Iris pigment epithelial cell (primary cell): ENCODE data around the gene MAMLD1.
A peak's percentile ranks its signal among the peaks of the same experiment; 100 is the strongest.

Source experiments
- DNase-seq: peaks from one replicate; pipeline ENCODE4 v3.0.0-alpha.2; 2011; ENCODE audit warnings: low read depth

Gene MAMLD1

DNA sequence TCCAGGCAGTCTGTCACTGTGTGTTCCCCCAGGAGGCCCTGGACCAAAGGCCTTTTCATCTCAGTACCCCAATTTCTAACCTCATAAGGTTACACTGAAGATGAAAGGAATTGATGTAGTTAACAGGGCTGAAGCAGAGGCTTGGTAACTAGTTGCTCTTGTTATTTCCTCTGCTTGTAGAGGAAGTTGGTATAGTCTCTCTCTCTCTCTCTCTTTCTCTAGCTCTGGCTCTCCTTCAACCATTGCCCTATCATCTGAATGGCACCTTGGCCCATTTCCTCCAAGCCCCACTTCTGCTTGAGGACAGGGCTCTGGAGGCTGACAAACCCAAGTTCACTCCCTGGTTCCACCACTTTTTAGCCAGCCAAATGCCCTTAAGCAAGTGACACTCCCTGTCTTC, 96.1 kb downstream of the MAMLD1 start:
- no peak for DNase-seq

DNA sequence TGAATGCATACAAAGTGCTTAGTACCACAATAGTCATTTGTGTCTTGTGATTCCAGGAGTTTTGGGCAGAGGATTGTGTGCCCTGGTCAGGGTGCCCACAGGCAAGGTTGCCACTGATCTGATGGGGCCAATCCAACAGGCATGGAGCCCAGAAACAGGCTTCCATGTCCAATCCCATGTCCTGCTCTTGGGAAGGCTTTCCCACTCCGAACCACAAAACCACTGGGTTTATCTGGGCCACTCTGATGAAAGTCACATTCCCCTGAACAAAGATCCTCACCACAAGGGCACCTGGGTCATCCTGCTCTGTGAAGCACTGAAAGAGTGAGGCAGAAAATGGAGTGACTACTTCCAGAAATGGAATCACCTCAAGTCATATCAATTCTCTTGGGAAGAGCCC, 96.9 kb downstream of the MAMLD1 start:
- DNase-seq, result no peak

DNA sequence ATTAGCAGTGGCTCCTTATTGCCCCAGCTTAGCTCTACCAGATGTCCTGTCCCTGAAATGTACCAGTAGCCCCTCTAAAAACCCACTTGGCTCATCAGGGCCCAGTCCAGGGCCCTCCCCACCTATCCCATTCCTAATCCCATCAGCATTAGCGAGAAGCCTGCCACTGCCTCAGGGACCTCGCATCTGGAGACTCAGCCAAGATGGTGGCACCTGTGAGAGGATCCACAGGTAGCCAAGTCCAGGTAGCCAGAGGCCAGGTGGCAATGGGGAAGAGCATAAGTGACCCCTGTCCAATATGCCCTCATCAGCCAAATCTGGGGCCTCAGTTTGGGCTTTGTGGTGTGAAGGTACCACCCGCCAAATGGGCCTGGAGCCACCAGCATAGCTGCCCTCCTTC, 97.7 kb downstream of the MAMLD1 start:
- no peak for DNase-seq

DNA sequence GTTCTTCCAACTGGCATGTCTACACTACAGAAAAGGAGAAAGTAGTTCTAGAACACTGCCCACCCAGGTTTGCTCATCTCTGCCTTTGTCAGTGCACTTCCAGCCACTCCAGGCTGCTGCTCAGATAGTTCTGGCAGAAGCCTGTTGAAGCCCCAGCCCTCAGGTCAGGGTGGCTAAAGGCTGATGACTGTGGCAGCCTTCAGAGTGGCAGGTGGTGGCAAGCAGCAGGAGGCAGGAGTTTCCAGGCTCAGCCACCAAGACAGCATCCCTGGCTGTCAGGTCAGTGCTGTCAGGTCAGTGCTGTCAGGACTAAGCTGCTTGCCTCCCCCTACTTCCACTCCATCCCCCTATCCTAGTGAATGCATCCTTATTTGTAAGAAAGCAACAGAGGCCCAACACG, 100.4 kb downstream of the MAMLD1 start:
- no peak for DNase-seq

DNA sequence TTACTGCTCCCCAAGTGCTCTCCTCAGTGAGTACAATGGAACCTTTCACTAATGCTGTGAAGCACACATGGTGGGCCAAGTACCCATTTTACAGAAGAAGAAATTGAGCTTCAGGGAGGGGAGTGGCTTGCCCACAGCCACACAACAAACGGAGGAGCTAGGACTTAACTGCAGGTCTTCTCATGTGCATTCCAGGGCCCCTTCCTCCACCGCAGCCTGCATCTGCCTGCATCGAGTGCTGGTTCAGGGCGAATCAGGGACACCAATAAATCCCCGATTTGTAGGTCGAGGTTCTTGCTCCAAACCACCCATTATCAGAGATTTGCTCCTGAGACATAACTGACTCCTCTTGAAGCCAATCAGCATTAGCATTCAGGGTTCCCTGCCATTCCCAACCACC, 100.9 kb downstream of the MAMLD1 start:
- DNase-seq, result no peak

DNA sequence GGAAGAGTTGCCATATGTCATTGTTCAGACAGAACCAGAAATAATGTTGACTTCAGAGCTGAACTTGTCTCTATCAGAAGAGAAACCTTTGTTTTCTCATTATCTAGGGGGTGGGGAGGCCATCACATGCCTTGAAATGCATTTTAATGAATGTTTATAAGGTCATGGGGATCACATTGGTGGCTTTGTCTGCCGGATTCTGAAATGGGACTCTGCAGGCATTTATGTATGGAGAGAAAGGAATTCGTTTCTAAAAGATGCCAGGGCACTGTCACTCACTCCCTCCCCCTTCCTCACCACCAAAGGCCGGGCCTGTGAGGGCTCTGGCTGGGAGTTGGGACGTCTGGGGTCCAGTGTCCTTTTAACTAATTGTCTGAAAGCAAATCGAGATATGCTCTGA, 102.2 kb downstream of the MAMLD1 start:
- no peak for DNase-seq

DNA sequence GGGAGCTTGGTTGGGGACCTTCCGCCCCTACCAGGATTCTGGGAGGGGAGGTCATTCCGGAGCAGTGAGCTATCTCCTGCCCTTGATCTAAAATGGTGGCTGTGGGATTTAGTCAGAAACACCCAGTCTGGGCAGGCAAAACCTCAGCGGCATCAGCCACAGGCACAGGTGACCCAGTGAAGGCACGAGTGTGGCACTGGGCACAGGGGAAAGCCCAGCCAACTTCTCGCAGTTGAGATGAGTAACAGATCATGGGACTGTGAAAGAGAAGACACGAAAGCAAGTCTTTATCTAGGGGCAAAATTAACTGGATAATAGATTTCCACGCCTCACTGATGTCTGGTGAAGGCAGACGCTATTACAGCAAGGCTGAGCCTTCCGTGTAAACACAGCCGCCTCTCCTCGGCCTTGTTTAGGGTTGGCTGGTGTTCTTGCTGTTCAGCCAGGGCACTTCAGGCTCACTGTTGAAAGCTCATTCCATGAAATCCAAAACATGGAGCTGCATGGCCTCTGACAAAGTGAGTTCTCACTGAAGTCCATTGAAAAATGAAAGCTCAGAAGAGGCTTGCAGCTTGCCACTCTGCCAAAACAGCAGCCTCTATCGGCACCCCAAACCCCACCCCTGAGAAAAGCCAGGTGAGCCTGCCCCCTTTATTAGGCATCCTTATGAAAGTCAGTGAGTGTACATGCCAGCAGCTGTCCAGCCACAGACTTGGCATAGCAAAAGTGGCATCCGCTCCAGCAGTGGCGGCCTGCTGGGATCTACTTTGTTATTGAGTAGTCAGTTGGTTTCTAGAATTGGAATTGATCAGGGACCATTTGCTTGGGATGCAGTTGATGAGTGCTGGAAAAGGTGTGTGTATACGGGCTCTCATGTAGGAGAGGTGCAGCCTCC, 103.0 kb downstream of the MAMLD1 start:
- DNase-seq, result no peak

DNA sequence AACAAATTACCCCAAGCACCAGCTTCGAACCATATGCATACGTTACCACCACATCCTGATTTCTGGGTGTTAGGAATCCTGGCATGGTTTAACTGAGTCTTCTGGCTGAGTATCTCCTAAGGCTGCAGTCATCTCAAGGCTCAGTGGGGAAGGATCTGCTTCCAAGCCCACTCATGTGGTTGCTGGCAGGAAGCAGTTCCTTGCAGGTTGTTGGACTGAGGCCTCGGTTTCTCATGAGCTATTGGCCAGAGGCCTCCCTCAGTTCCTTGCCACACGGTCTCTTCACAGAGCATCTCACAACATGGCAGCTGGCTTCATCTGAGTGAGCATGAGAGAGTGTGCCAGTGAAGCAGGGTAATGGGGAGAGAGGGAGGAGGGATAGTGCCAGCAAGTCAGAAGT, 109.2 kb downstream of the MAMLD1 start:
- DNase-seq, result no peak

DNA sequence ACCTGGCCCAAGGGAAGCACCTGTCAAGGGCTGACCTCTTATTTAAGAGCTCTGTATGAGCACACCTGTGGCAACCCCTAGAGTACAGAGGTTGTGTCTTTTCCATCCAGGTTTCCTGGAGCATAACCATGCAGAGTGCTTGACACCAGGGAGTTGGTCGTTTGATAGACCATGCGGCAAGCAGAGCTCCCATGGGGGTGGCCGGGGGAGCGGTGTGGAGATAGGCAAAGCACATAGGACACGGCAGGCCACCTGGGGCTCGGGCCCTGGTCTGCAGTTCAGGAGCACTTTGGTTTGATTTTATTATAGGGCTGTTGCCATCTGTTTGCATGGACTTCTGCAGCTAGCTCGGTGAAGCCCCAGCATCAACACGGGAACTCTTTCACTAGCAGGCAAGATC, 110.3 kb downstream of the MAMLD1 start:
- DNase-seq, result no peak

DNA sequence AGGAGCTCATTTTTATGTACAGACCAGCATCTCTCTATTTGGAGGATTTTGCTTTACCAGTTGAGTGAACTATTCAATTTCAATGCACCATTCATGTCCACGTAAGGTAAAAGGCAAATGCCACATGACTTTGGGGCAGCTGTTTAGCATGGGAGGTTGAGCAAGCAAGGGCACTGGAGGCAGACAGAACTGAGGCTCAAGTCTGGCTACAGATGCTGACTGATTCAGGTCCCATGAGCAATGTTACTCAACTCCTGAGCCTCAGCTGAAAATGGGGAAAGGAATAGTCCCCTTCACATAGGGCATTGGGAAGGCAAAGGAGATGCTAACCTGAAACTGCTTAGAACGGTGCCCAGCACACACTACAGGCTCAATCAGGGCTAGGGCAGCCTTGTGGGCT, 112.3 kb downstream of the MAMLD1 start:
- DNase-seq, result no peak

DNA sequence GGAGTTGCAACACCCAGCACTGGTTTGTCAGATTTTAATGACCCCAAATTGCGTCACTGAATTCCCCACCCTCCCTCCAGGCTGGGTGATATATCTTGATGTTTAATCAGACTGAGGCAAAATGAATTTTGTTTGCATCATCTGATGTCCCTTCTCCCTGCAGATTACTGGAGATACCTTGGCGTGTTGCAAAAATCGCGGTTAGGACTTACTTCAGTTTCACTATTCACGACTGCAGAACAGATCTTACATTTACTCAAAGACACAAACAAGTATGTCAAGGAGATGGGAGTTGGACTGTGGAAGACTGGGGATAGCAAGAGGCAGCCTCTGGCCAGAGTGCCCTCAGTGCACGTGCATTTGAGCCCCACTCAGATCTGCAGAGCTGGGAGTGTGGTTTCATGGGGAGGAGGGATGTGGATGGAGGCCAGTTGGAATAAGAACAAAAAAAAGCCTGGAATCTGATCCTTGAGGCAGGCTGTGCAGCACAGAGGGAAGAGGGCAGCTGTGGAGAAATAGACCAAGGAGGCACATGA, 113.1 kb downstream of the MAMLD1 start:
- peak; percentile 19 for DNase-seq

DNA sequence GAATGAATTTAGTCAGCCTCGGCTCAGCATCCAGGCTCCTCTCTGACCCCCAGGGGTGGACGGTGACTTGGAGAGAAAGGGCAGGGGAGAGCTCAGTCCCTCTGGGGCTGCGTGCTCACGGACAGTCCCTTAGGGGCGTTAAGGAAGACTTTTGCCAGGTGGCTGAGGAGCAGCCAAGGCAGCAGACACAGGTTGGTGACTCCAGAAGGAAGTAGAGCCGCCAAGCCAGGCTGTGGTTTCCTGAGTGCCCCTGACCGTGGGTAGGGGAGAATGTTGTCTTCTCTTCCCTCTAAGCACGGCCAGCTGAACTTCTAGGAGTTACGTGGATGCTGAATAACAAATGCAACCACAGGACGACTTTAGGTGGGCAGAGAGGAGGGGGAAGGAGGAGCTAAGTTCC, 114.3 kb downstream of the MAMLD1 start:
- no peak for DNase-seq

DNA sequence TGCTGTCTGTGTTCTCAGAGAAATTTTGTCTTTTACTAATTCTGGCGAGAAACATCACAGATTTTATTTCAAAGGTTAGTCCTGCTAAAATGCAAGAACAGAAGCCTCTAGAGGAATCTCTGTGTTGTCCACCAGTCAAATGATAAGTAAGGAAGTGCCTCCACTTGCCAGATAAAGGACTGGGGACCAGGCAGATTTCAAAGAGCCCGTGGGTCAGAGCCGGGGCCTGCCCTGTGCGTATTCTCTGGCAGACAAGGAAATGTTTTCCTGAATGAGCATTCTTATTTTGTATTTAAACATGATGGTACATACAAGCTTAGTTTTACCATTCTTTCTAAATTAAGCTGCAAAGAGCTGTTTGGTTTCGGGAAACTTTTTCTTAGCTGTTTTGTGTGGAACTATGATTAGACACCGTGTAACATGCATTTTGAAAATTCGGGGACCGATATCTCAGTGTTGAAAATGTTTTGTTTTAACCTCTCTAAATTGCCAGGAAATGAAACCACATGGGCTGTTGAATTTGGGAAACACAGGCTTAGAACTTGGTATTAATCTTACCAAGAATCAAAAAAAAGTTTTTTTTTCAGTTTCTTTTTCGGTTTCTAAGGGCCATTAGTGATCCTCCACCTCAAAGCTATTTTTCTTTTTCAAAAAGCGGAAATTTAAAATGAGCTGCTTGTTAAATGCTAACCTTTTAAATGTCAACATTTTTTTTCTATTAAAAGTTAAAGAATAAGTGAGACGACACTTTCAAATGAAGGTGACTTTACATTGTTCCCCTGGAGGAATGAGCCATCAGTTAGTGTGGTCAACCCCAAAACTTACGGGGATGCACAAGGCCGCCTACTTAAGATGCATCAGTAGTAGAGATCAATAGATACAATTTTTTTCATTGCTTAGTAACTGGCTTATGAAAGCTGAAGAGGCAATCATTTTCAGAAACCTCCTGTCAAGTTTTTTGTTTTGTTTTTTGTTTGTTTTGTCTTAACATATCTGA, 115.7 kb downstream of the MAMLD1 start:
- DNase-seq, result no peak

DNA sequence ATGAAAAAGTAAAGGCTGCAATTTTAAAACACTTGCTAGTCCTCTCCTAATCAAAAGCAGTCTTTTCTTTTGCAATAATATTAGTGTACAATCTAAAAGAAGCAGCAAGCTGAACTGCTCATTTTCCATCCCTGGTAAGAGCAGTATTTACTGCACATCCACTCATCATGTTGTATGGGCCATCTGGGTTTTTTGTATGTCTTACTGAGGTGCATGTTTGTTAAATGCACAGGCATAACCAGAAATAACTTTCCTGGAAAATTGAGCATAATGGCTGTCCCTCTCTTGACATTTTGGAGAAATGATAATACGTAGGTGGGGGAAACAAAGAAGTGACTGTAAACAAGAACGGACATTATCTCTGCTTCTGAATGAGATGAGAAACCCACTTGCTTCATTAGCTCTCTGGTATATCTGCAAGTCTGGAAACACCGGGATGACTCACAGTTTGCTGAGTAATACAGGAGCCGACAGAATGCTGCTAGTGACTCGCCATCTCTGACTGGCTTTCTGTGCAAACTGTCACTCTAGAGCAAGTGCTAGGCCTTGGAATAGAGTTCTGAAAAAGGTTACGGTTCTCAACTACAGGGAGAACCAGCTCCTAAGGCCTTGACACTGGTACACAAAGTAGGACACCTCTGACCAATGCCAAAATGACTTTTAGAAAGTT, 119.6 kb downstream of the MAMLD1 start:
- peak; percentile 81 for DNase-seq

DNA sequence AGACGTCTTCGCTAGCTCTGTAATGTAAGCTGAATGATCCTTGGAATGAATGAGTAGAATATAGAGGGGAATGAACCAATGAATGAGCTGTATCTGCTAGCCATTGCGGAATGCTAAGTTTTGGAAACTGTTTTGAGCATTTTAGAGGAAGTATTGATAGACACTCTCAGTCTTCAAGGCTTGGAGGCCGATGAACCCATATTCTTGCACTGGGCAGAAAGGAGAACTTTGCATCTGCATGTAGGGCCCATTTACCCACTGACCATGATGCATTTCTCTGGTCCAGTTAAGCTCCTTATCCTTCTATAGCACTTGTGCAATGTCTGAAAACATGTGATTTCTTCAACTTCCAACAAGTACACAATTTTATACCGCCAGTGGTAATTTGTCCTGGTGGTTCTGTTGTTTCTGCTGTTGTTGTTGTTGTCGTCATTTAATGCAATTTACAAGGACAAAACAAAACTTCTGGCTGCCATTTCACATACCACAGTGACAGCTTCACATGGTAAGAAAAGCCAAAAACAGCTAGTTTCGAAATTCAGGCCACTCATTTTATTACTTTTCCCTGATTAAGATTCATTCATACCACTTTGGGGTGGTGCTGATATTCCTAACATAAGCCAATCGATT, 120.4 kb downstream of the MAMLD1 start:
- DNase-seq, result no peak

DNA sequence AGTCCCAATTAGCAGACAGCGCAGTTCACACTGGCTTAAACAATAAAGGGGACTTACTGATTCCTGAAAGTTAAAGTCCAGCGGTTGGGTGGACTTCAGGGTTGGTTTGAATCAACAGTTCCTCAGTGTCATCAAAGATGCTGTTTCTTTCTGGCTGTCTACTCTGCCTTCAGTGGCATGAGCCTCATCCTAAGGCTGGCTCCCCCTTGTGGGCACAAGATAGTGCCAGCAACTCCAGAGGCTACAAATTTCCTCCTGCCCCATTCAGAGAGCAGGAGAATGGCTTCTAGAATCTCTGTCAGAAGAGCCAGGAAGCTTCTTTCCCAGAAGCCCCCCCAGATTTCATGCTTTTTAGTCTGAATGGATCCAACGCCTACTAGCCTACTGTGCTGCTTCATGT, 122.9 kb downstream of the MAMLD1 start:
- peak; percentile 55 for DNase-seq

DNA sequence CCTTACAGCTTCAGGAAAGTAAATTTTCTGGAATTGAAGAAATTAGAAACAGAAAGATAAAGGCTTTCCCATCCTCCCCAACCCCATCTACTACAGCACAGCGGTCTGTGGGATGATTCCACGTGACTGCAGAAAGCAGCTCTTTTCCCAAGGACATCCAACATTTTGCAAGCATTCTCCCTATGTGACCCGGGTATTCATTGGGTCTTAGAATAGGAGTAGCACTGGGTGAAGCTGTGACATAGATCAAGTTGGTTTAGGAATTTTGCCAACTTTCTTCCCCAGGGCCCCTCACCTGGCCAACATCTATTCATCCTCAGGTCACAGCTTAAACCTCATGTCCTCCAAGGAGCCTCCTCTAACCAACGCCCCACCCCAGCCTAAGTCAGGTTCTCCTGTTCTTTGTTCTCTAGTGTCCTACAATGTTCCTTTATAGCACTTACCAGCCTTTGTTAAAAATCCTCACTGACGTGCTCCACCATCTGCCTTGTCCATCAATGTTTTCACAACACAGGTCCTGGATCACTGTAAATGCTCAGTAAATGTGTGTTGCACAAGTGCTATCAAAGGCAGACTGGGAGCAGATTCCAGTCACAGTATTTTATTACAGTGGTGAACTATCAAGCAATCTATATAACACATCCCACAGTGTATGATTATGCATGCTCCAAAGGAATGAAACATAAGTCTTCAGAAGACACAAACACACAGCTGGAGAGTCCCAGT, 124.4 kb downstream of the MAMLD1 start:
- DNase-seq, result no peak

DNA sequence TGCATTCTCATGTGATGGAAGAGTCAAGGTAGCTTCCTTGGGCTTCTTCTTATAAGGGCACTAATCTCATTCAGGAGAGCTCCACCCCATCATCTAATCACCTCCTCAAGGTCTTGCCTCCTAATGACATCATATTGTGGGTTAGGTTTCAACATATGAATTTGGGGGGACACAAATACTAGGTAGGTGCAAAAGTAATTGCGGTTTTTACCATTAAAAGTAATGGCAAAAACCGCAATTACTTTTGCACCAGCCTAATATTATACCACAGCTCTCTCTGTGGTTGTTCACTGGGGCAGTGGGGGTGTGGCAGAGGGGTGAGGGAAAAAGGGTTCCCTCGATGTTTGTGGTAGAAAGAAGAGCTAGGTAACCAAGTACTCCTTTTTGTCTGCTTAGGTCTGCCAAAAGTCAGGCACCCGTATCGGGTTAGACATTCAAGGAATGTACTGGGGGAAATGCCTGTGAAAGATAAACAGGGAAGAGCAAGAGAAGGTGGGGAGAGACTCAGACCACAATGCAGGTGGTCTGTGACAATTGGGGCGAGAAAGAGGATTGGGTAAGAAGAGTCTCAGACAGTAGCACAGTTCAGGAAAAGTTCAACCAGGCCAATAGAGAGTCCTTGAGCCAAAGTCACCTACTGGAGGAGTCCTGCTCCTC, 126.4 kb downstream of the MAMLD1 start:
- peak; percentile 11 for DNase-seq

DNA sequence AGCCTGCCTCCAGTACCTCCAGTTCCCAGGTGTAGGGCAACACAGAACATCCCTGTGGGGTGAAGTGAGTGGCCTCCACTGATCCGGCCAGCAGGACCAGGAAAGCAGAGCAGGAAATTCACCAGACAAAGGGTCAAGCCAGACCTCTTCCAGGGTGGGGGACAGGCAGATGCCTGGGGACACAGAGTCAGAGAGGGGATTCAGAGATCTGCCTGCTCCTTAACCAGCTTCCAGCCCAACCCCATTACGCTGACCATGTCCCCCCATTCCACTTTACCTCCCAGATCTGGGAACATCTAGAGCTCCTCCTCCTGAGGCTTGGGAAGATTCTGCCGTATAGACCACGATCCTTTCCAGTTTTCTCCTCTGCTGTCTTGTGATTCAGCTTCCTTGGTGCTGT, 132.4 kb downstream of the MAMLD1 start:
- DNase-seq, result no peak

DNA sequence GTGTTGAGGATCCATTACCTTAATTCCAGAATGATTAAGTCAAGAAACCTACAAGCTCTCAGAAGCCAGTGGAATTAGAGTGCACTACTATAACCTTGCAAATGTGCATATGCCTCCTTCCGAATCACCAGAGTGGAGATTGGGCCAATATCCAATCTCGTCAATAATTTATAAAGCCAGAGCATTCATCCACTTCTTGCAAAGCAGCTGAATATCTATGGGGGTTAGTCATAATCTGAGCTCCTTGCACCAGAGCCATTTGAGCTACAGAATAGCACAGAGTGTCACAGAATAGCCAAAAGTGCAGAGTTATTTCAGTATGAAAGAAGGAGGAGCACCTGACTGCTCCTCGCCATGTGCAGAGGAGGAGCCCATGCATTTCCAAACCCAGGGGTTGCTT, 136.1 kb downstream of the MAMLD1 start:
- DNase-seq, result no peak
